Mammary epithelial cell (primary cell): ENCODE data around the gene GYG2.

Source experiments
- EZH2 ChIP-seq: IDR thresholded peaks from 2 replicates; pipeline ENCODE4 v1.6.1; 2012; ENCODE audit warnings: low read length, inconsistent platforms, borderline replicate concordance
- TF ChIP-seq, protein P1 (sequence below), 2 donors: IDR thresholded peaks in 1 of 2; conservative IDR thresholded peaks in 1 of 2; 2 replicates each; pipeline ENCODE4 v1.5.1; 2011 to 2012; ENCODE audit warnings: inconsistent platforms in 2 of 2, low read length in 2 of 2, mild to moderate bottlenecking in 2 of 2, control low read depth in 1 of 2, low read depth in 1 of 2; ENCODE audit not compliant: insufficient read depth in 1 of 2; ENCODE audit errors: extremely low read depth in 1 of 2

DNA sequence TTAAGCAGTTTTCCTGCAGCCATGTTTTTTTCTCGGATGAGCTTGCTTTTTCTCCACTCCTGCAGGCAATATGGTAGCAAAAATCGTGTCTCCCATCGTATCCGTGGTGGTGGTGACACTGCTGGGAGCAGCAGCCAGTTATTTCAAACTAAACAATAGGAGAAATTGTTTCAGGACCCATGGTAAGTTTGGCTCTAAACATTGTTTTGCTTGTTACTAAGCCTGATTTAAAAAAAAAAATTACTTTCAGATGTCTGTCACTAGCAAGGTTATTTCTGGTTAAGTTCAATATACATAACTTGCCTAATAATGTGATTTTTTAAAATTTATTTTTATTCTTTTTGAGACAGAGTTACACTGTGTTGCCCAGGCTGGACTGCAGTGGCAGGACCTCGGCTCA is 17.5 kb upstream of the GYG2 start:
- TF ChIP-seq, protein P1, sequence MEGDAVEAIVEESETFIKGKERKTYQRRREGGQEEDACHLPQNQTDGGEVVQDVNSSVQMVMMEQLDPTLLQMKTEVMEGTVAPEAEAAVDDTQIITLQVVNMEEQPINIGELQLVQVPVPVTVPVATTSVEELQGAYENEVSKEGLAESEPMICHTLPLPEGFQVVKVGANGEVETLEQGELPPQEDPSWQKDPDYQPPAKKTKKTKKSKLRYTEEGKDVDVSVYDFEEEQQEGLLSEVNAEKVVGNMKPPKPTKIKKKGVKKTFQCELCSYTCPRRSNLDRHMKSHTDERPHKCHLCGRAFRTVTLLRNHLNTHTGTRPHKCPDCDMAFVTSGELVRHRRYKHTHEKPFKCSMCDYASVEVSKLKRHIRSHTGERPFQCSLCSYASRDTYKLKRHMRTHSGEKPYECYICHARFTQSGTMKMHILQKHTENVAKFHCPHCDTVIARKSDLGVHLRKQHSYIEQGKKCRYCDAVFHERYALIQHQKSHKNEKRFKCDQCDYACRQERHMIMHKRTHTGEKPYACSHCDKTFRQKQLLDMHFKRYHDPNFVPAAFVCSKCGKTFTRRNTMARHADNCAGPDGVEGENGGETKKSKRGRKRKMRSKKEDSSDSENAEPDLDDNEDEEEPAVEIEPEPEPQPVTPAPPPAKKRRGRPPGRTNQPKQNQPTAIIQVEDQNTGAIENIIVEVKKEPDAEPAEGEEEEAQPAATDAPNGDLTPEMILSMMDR (conservative IDR thresholded peaks at IDR 0.05 in 1 of 2, IDR thresholded peaks at IDR 0.05 in 1 of 2; ENCODE audit: extremely low read depth in 1 of 2, insufficient read depth in 1 of 2, low read depth in 1 of 2, low read length in 2 of 2): no peak
- TF ChIP-seq EZH2: no peak
